Measurements from ENCODE around the gene SPATA31D4. TPM values are rescaled to one million over a fixed set of nuclear protein-coding genes. Genes with fewer than 3 reads are reported as not detected.

The SPATA31D4 gene
- total RNA-seq: not detected

DNA sequence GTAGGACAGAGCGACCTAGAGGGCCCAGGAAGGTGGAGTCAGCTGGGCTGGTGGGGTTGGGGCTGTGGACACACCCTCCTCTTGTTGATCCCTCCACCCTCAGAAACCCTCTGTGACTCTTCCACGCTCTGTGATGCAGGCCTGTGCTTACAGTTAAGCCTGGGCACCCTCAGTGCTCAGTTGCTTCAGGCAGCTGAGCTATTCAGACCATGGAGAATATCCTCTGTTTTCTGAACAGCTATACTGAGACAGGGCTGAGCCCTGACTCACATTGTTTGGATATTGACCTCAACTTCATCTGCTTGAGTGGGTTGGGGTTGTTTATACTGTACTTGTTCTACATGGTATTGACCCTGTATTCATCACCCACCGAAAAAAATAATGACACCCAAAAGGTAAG, at the start of gene SPATA31D4:
Gene SPATA31D4, plus strand, starts transcription at position 124 of the 400 bp plus-strand sequence. Its CDS starts 86 bp downstream, at position 210.

DNA sequence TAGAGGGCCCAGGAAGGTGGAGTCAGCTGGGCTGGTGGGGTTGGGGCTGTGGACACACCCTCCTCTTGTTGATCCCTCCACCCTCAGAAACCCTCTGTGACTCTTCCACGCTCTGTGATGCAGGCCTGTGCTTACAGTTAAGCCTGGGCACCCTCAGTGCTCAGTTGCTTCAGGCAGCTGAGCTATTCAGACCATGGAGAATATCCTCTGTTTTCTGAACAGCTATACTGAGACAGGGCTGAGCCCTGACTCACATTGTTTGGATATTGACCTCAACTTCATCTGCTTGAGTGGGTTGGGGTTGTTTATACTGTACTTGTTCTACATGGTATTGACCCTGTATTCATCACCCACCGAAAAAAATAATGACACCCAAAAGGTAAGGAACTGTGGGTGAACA, 15.2 kb downstream of the SPATA31D4 start, which contains the start of gene SPATA31D3:
Gene SPATA31D3, plus strand, starts transcription at position 108 of the 400 bp plus-strand sequence. Its CDS starts 86 bp downstream, at position 194.

Small RNA genes lying within 50 kb of the gene (small RNA-seq; reads per million reads assigned to genes)
- gene RF00189 (0.28 reads per million, percentile 16 among the genes with 10 or more reads in this experiment), gene RNA5SP287 (not detected)

Other genes with a start within 250 kb of the SPATA31D4 start
- 60.2 TPM for gene TLE1, start 238.9 kb upstream of the SPATA31D4 start, total RNA-seq
- not detected for gene SPATA31D3, start 15.1 kb downstream of the SPATA31D4 start, total RNA-seq
- gene SPATA31D1, start 60.3 kb downstream of the SPATA31D4 start, total RNA-seq: not detected